Neural progenitor cell (in vitro differentiated cells): ENCODE results near the gene C19orf73. TPM values are rescaled to one million over a fixed set of nuclear protein-coding genes. Genes with fewer than 3 reads are reported as not detected.

Experiments used
- DNase-seq: peaks from one replicate; pipeline ENCODE4 v3.0.0-alpha.2; 2016; ENCODE audit warnings: low spot score
- H2AFZ ChIP-seq: fragments of 200-600 bp; sonication (generic); replicated peaks from 2 replicates; pipeline ENCODE4 v1.6.1; 2016; ENCODE audit warnings: antibody characterized with exemption
- H3F3A ChIP-seq: fragments of 200-600 bp; sonication (generic); 2 replicates; pipeline ENCODE4 v1.6.1; 2016; ENCODE audit warnings: antibody characterized with exemption, low read depth
- H3K27ac ChIP-seq: fragments of 200-600 bp; sonication (generic); 2 replicates; pipeline ENCODE4 v1.5.1; 2016; ENCODE audit warnings: mild to moderate bottlenecking
- H3K27me3 ChIP-seq: fragments of 200-600 bp; sonication (generic); 2 replicates; pipeline ENCODE4 v1.6.1; 2016; ENCODE audit warnings: mild to moderate bottlenecking, moderate library complexity
- H3K36me3 ChIP-seq: fragments of 200-600 bp; sonication (generic); 2 replicates; pipeline ENCODE4 v1.5.1; 2016
- H3K4me1 ChIP-seq: fragments of 200-600 bp; sonication (generic); 2 replicates; pipeline ENCODE4 v1.6.1; 2016; ENCODE audit warnings: mixed run types
- H3K4me2 ChIP-seq: fragments of 200-600 bp; sonication (generic); 2 replicates; pipeline ENCODE4 v1.6.1; 2016
- H3K4me3 ChIP-seq: fragments of 200-600 bp; sonication (generic); 2 replicates; pipeline ENCODE4 v1.5.1; 2016
- H3K79me2 ChIP-seq: fragments of 200-600 bp; sonication (generic); 2 replicates; pipeline ENCODE4 v1.6.1; 2016; ENCODE audit warnings: low read depth
- H3K9ac ChIP-seq: fragments of 200-600 bp; sonication (generic); 2 replicates; pipeline ENCODE4 v1.6.1; 2016
- H3K9me3 ChIP-seq: fragments of 200-600 bp; sonication (generic); 2 replicates; pipeline ENCODE4 v1.5.1; 2016; ENCODE audit warnings: low read depth
- H4K20me1 ChIP-seq: fragments of 200-600 bp; sonication (generic); 2 replicates; pipeline ENCODE4 v1.6.1; 2016; ENCODE audit warnings: low read depth
- H3K27ac Mint-ChIP-seq: 3 replicates; pipeline ENCODE4 v1.8.0; 2021; ENCODE audit warnings: mixed read lengths
- H3K27me3 Mint-ChIP-seq: 2 replicates; pipeline ENCODE4 v1.8.0; 2022; ENCODE audit warnings: low read depth, mild to moderate bottlenecking, inconsistent platforms, moderate library complexity, mixed read lengths; ENCODE audit not compliant: insufficient read depth
- H3K36me3 Mint-ChIP-seq: 3 replicates; pipeline ENCODE4 v1.8.0; 2021; ENCODE audit warnings: mixed read lengths
- H3K4me1 Mint-ChIP-seq: 3 replicates; pipeline ENCODE4 v1.8.0; 2021; ENCODE audit warnings: mixed read lengths
- H3K4me3 Mint-ChIP-seq: 3 replicates; pipeline ENCODE4 v1.8.0; 2021; ENCODE audit warnings: mild to moderate bottlenecking, moderate library complexity, mixed read lengths
- H3K9me3 Mint-ChIP-seq: 3 replicates; pipeline ENCODE4 v1.8.0; 2020; ENCODE audit warnings: mixed read lengths
- CTCF ChIP-seq: fragments of 200-600 bp; sonication (generic); IDR thresholded peaks from 2 replicates; pipeline ENCODE4 v1.5.1; 2017; ENCODE audit warnings: antibody characterized with exemption, mild to moderate bottlenecking
- EZH2 ChIP-seq: fragments of 200-600 bp; sonication (generic); IDR thresholded peaks from 2 replicates; pipeline ENCODE4 v1.6.1; 2017; ENCODE audit warnings: antibody characterized with exemption, mild to moderate bottlenecking, moderate library complexity
- EZH2phosphoT487 ChIP-seq: fragments of 200-600 bp; sonication (generic); IDR thresholded peaks from 2 replicates; pipeline ENCODE4 v1.6.1; 2017; ENCODE audit warnings: antibody characterized with exemption
- total RNA-seq: library from RNA; depleted of rRNA; stranded (reverse); fragments of >200 nt; gene quantifications from 2 replicates; pipeline ENCODE4 v1.2.3, GENCODE V29; 2015; ENCODE audit warnings: low replicate concordance

The C19orf73 gene
- total RNA-seq, 1 donor from 2014 or later, result not detected

GRCh38 chr19:49120868-49121267 is 1.9 kb upstream of the C19orf73 start:
- Histone ChIP-seq H3K79me2 (no peaks in the 10 kb centered on the region), H3K4me1 (no peaks in the 10 kb centered on the region), H3K9me3 (no peaks in the 10 kb centered on the region), H3K4me2 (no peak overlapping the region), H4K20me1 (peaks cover 28% of the 10 kb centered on the region), H3K36me3 (no peaks in the 10 kb centered on the region), H3K27me3 (peaks cover 48% of the 10 kb centered on the region), H3K27ac (no peak overlapping the region), H3K4me3 (no peak overlapping the region), H2AFZ (no peak overlapping the region), H3K9ac (no peak overlapping the region), H3F3A (peaks cover 7% of the 10 kb centered on the region)
- no peaks in the 10 kb centered on the region for H3K9me3 Mint-ChIP-seq
- TF ChIP-seq EZH2 (no peak), EZH2phosphoT487 (no peak), CTCF (no peak)
- H3K4me3 Mint-ChIP-seq, result peak overlapping the region; percentile 84
- DNase-seq, result no peak
- peaks cover 20% of the 10 kb centered on the region for H3K27me3 Mint-ChIP-seq
- H3K4me1 Mint-ChIP-seq, result peaks cover 27% of the 10 kb centered on the region
- peaks cover 4% of the 10 kb centered on the region for H3K36me3 Mint-ChIP-seq
- H3K27ac Mint-ChIP-seq, result peak overlapping the region; percentile 57

DNA sequence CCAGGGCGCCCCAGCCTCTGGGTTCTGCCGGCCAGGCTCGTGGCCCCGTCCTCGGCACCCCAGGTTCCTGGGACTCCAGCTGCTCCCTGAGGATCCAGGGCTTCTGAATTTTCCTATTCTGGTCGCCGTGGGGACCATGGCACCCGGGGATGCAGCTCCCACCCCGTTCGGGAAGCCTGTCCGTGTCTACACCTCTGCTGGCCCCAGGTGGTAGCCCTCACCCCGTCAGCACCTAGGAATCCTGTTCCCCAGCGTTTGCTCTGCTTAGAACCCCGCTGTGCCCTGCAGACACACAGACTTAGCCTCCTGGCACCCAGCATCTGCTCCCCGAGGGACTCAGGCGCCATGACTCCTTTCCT is 1.4 kb upstream of the C19orf73 start:
- no peak overlapping the region for H3K27ac Mint-ChIP-seq
- peaks cover 27% of the 10 kb centered on the region for H3K4me1 Mint-ChIP-seq
- Histone ChIP-seq H3K4me1 (no peaks in the 10 kb centered on the region), H2AFZ (no peak overlapping the region), H3K27me3 (peaks cover 52% of the 10 kb centered on the region), H3K9me3 (no peaks in the 10 kb centered on the region), H3F3A (peaks cover 11% of the 10 kb centered on the region), H3K4me2 (peak overlapping the region; percentile 86), H3K9ac (no peak overlapping the region), H3K4me3 (no peak overlapping the region), H4K20me1 (peaks cover 34% of the 10 kb centered on the region), H3K27ac (no peak overlapping the region), H3K36me3 (no peaks in the 10 kb centered on the region), H3K79me2 (no peaks in the 10 kb centered on the region)
- H3K4me3 Mint-ChIP-seq, result peak overlapping the region; percentile 84
- TF ChIP-seq EZH2, result no peak
- TF ChIP-seq CTCF, result no peak
- peak; percentile 44 for TF ChIP-seq EZH2phosphoT487
- H3K9me3 Mint-ChIP-seq, result no peaks in the 10 kb centered on the region
- DNase-seq, result no peak
- peaks cover 20% of the 10 kb centered on the region for H3K27me3 Mint-ChIP-seq
- H3K36me3 Mint-ChIP-seq, result peaks cover 4% of the 10 kb centered on the region

DNA sequence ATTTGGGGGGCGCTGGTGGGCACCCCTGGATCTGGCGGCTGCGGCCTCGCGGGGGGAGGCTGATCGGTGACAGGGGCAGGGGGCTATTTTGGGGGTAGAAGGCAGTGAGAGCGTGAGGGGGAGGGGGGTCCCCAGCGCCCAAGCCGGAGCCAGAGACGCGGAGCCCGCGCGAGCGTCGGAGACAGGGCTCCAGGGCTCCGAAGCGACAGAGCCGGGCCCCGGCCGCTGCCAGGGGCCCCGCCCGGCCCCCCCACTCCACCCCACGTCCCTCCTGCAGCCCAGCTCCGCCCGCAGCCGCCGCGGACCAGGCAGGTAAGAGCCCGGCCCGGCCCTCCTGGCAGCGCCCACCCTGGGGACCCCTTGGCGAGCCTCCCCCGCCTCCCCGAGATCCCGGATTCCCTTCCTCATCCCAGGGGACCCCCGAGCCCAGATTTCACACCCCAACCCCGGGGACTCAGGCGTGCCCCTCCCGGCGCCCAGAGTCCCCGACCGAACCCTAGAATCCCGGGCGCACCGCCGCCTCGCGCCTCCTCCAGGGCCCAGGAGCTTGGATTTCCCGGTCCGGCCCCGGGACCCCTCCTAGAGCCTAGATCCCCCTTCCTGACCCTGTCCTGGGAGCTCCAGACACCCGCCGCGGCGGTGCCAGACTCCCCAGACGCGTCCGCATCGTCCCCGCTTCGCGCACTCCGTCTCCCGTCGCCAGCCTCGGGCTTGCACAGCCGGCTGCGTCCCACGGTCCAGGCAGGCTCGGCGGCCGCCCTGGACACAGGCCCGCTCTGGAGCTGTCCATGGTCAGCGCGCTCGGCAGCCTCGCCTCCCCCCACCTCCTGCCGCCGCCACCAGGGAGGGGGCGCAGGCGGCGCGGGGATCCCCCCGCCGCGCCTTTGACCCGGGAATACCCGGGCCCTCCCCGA is 725 bp upstream of the C19orf73 start, which contains the start of gene PPFIA3:
Gene PPFIA3 (plus strand): TSS at position 134 of the 914 bp plus-strand sequence. CDS start 8,330 bp downstream, outside the sequence.
- no peak within 1 kb of the TSS for H2AFZ ChIP-seq
- H3K27me3 Mint-ChIP-seq, result peaks cover 18% of the 10 kb centered on the region
- no peaks in the 10 kb centered on the region for H3K9me3 ChIP-seq
- H3K4me3 ChIP-seq, result peak within 1 kb of the TSS; percentile 61
- peaks cover 4% of the 10 kb centered on the region for H3K36me3 Mint-ChIP-seq
- H3K4me2 ChIP-seq, result peak within 1 kb of the TSS; percentile 86
- no peak within 1 kb of the TSS for H3K9ac ChIP-seq
- no peaks in the 10 kb centered on the region for H3K4me1 ChIP-seq
- TF ChIP-seq CTCF (no peak), EZH2 (peak; percentile 88), EZH2phosphoT487 (peak; percentile 64)
- peak; percentile 93 for DNase-seq
- H3F3A ChIP-seq, result peaks cover 15% of the 10 kb centered on the region
- H3K9me3 Mint-ChIP-seq, result no peaks in the 10 kb centered on the region
- H3K27me3 ChIP-seq, result peaks cover 56% of the 10 kb centered on the region
- peaks cover 28% of the 10 kb centered on the region for H3K4me1 Mint-ChIP-seq
- H3K27ac Mint-ChIP-seq, result peak within 1 kb of the TSS; percentile 72
- H3K4me3 Mint-ChIP-seq, result peak within 1 kb of the TSS; percentile 85
- H3K36me3 ChIP-seq, result no peaks in the 10 kb centered on the region
- H3K79me2 ChIP-seq, result no peaks in the 10 kb centered on the region
- H3K27ac ChIP-seq, result no peak within 1 kb of the TSS
- peaks cover 36% of the 10 kb centered on the region for H4K20me1 ChIP-seq
